ENCODE measurements around the gene PSKH1. TPM values are rescaled to one million over a fixed set of nuclear protein-coding genes. Genes with fewer than 3 reads are reported as not detected.
"Not testable (repeated sequence)": the region's sequence is repeated elsewhere in the genome, so short reads cannot be mapped to it uniquely, and the experiment has no call there.

PSKH1 gene
- total RNA-seq, 1 donor from 2014 or later: 15.5 TPM

DNA sequence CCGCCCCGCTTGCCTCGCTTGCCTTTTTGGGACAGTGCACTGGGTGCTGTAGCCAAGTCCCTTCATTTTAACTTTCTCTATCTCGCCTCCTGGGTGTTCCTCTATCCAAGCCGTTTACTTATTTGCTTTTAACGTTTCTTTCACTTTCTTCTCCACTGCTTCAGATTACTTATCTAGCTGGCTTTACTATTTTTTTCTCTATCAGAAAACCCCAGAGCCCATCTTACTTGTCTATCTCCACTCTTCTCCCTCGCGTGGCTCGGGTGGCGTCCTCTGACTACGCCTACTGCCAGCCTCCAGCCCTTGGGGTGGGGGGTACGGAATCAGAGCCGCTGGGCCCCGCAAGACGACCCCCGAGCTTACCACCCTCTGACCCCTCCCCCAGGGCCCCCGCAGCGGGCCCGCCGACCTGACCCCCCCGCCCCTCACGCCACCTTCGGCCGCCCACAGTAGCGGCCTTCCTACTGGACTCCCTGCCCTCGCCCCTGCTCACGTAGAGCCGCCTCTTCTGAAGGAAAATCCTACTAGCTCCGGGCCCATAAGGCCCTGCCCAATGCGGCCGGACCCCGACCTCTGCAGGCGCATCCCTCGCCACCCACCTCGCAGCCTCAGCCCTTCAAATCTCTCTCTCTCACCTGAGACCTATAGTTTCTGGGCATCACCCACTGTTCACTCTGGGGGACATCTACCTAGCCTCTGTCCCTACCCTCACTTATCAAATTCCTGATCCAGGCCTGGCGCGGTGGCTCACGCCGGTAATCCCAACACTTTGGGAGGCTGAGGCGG, 76.4 kb downstream of the PSKH1 start:
- Histone ChIP-seq H3K27me3 (ENCODE audit: control insufficient read depth, insufficient read depth, low read length) (no peaks in the 10 kb centered on the region), H3K36me3 (ENCODE audit: control insufficient read depth, insufficient read depth, low read length) (no peaks in the 10 kb centered on the region), H3K4me3 (ENCODE audit: low read depth, low read length) (peak overlapping the region; percentile 87)
- FAIRE-seq (no peak), DNase-seq (ENCODE audit: low read depth) (no peak)
- no peak for TF ChIP-seq CTCF (IDR thresholded peaks at IDR 0.05; ENCODE audit: insufficient read depth, low read length, severe bottlenecking)

DNA sequence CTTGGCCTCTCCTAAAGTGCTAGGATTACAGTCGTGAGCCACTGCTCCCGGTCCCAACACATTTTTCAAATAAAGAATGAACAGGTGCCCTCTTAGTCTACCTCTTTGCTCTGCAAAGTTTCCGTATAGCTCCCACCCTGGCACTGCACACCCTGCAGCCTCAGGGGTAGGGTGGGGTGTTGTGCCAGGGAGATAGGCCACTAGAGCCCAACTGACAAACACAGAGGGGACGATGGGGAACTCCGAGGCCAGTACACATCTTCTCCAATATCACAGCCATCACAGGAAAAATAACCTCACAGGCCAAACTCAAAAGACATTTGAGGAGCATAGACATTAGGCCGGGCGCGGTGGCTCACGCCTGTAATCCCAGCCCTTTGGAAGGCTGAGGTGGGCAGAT, 78.1 kb downstream of the PSKH1 start:
- DNase-seq (ENCODE audit: low read depth) (no peak), FAIRE-seq (no peak)
- no peak overlapping the region for H3K4me3 ChIP-seq (ENCODE audit: low read depth, low read length)
- TF ChIP-seq CTCF (IDR thresholded peaks at IDR 0.05; ENCODE audit: insufficient read depth, low read length, severe bottlenecking): no peak
- H3K27me3 ChIP-seq (ENCODE audit: control insufficient read depth, insufficient read depth, low read length): peaks cover 2% of the 10 kb centered on the region
- H3K36me3 ChIP-seq (ENCODE audit: control insufficient read depth, insufficient read depth, low read length): no peaks in the 10 kb centered on the region

DNA sequence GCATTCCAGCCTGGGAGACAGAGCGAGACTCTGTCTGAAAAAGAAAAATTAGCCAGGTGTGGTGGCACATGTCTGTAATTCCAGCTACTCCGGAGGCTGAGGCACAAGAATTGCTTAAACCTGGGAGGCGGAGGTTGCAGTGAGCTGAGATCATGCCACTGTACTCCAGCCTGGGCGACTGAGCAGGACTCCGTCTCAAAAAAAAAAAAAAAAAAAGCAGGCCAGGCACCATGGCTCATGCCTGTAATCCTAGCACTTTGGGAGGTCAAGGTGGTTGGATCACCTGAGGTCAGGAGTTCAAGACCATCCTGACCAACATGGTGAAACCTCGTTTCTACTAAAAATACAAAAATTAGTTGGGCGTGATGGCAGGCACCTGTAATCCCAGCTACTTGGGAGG, 79.2 kb downstream of the PSKH1 start:
- H3K36me3 ChIP-seq (ENCODE audit: control insufficient read depth, insufficient read depth, low read length); H3K27me3 ChIP-seq (ENCODE audit: control insufficient read depth, insufficient read depth, low read length); H3K4me3 ChIP-seq (ENCODE audit: low read depth, low read length); FAIRE-seq; DNase-seq (ENCODE audit: low read depth): not testable (repeated sequence)

- H3K36me3 ChIP-seq (ENCODE audit: control insufficient read depth, insufficient read depth, low read length): no peaks in the 10 kb centered on the region
- no peak for TF ChIP-seq CTCF (IDR thresholded peaks at IDR 0.05; ENCODE audit: insufficient read depth, low read length, severe bottlenecking)
- no peak for FAIRE-seq
- peaks cover 4% of the 10 kb centered on the region for H3K27me3 ChIP-seq (ENCODE audit: control insufficient read depth, insufficient read depth, low read length)
- DNase-seq (ENCODE audit: low read depth): no peak
- no peak overlapping the region for H3K4me3 ChIP-seq (ENCODE audit: low read depth, low read length)
Observed at GRCh38 chr16:67975321-67976105, 82.5 kb downstream of the PSKH1 start.

GRCh38 chr16:67976205-67976604, 83.2 kb downstream of the PSKH1 start:
- no peak for FAIRE-seq
- no peaks in the 10 kb centered on the region for H3K36me3 ChIP-seq (ENCODE audit: control insufficient read depth, insufficient read depth, low read length)
- TF ChIP-seq CTCF (IDR thresholded peaks at IDR 0.05; ENCODE audit: insufficient read depth, low read length, severe bottlenecking): no peak
- no peak overlapping the region for H3K4me3 ChIP-seq (ENCODE audit: low read depth, low read length)
- DNase-seq (ENCODE audit: low read depth): no peak
- peaks cover 4% of the 10 kb centered on the region for H3K27me3 ChIP-seq (ENCODE audit: control insufficient read depth, insufficient read depth, low read length)

GRCh38 chr16:67977005-67977404, 84.0 kb downstream of the PSKH1 start:
- H3K27me3 ChIP-seq (ENCODE audit: control insufficient read depth, insufficient read depth, low read length): peaks cover 4% of the 10 kb centered on the region
- DNase-seq (ENCODE audit: low read depth) (no peak), FAIRE-seq (no peak)
- TF ChIP-seq CTCF (IDR thresholded peaks at IDR 0.05; ENCODE audit: insufficient read depth, low read length, severe bottlenecking): no peak
- H3K4me3 ChIP-seq (ENCODE audit: low read depth, low read length): no peak overlapping the region
- no peaks in the 10 kb centered on the region for H3K36me3 ChIP-seq (ENCODE audit: control insufficient read depth, insufficient read depth, low read length)
